RPMI7951 (cell line): ENCODE data around the gene FKBP1A. TPM values are rescaled to one million over a fixed set of nuclear protein-coding genes. Genes with fewer than 3 reads are reported as not detected.

ENCODE experiments used
- DNase-seq: peaks from one replicate; pipeline ENCODE4 v3.0.0-alpha.2; 2012; ENCODE audit warnings: low read depth
- total RNA-seq: library from RNA; depleted of rRNA; stranded (reverse); fragments of >200 nt; shearing (Covaris generic); gene quantifications from 2 replicates; pipeline ENCODE4 v1.2.3, GENCODE V29; 2014; rRNA removed

Gene FKBP1A
- total RNA-seq = 527 and 564 TPM in 2 replicates

DNA sequence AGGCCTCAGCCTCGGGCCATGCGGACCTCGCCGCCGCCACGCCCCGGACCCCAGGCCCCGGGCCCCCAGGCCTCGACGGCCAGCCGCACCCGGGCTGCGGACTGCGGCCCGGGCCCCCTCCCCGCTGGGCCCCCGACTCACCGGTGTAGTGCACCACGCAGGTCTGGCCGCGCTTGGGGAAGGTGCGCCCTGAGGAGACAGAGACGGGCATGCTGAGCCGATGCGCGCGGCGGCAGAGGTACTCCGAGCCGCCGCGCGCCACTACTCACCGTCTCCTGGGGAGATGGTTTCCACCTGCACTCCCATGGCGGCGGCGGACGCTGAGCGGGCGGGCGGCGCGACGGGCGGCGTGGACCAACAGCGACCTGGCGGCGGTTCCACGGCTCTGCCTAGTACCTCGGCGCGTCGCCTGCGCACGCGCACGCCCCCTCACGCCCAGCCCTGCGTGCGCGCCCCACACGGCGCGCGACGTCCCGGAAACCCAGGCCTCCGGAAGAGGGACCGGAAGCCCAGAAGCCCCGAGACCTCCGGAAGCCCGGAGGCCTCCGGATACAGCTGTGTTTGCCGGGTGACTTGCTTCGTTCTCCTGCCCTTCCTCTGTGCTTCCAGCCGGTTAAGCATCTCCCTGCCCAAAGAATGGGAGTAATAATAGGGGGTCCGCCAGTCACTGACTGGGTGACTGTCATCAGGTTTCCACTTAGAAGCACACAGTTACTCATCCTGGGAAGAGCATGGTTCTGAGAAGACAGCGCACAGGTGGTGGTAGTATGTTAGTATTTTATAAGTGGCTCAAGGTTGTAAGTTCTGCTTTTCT, at the start of gene FKBP1A:
TSS of gene FKBP1A (minus strand) at position 362 of the 814 bp plus-strand sequence. CDS start at position 306, 56 bp downstream.
- peak; percentile 98 for DNase-seq

DNA sequence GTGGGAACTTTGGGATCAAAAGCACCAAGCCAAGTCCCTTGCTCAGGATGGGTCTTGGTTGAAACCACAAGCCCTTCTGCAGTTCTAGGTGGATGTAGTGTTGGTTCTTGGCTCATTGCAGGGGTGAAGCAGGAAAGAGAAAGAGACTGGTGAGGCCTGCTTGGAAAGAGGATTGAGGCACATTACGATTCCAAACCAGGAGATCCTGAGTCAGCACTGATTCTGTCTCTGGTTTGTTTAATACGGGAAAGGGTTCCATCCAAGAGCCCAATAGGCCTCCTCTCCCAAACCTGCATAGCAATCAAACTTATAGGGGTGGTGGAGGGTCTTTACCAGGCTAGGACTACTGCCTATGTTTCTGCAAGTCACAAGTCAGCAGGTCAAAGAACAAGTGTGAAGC, 49.5 kb upstream of the FKBP1A start:
- DNase-seq = no peak

- no peak for DNase-seq
Observed at GRCh38 chr20:1441133-1441532, 48.3 kb upstream of the FKBP1A start.

- DNase-seq = peak; percentile 42
Observed at GRCh38 chr20:1440024-1440423, 47.2 kb upstream of the FKBP1A start.

DNA sequence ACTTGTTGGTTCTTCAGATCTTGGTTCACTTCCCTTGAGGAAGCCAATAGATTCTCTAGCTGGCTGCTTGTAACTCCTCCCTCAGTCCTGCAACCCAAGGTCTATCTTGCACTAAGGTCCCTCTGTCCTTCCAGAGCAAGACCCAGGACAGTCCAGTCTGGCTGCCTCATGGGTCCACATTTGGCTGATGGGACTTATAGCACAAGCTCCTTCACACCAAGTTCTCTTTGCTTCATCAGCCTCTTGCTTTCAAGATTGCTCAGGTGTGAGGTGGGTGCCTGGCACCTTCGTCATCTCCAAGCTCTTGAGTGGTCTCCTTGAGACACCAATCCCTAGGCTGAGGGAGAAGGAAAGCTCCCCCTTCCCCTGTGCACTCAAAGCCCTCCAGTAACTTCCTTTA, 45.5 kb upstream of the FKBP1A start:
- no peak for DNase-seq

DNA sequence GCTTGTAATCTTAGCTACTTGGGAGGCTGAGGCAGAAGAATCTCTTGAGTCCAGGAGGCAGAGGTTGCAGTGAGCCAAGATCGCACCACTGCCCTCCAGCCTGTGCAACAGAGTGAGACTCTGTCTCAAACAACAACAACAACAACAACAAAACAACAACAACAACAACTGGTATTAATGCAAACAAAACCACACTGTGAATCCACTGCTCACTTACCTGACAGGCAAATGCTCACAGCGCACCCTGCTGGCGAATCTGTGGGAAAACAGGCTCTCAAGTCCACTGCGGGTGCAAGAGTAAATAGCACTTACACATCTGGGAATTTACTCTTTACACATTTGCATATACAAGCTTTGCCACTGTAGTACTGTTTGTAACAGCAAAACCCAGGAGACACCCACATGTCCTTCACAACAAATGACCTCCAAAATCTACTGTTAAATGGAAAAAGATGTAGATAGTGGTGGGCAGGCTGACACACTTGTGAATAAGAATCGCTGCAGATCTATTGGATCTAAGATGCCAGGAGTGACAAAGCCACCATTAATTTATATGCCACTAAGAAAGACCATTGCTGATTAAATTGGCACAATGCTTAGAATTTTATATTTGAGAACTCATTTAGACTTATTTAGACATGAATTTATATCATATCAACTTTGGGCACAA, 44.5 kb upstream of the FKBP1A start:
- peak; percentile 79 for DNase-seq

- DNase-seq = no peak
Observed at GRCh38 chr20:1436263-1436662, 43.4 kb upstream of the FKBP1A start.

DNA sequence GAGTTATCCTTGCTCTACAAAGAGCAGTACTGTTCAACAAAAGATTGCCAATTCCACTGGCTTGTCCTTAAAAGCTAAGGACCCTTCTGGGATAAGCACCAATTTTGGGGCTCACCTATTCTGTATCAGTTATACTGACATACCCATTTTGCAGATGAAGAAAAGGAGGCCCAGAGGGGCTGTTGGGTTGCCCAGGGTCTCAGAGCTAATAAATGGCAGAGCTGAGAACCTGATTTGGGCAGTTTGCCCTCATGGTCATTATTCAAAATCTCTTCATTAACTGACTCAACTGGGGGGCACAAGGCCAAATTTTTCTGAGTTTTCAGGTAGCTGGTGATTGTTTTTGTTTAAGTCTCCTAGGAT, 42.5 kb upstream of the FKBP1A start:
- DNase-seq = no peak

GRCh38 chr20:1434571-1435336, 41.9 kb upstream of the FKBP1A start:
- peak; percentile 98 for DNase-seq

DNA sequence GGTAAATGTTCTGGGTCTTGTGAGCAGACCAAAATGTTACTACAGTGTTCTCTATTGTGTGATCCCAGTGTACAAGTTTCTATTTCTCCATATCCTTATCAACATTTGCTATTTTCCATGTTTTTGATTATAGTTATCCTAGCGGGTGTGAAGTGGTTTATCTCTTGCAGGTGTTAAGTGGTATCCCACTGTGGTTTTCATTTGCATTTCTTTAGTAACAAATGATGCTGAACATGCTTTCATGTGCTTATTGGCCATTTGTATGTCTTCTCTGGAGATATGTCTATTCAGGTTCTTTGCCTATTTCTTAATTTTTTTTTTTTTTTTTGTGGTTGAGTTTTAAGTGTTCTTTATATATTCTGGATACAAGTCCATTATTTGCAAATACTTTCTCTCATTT, 38.3 kb upstream of the FKBP1A start:
- no peak for DNase-seq

- peak; percentile 24 for DNase-seq
Observed at GRCh38 chr20:1430004-1430451, 37.2 kb upstream of the FKBP1A start.

- DNase-seq = no peak
Observed at GRCh38 chr20:1429143-1429728, 36.4 kb upstream of the FKBP1A start.

DNA sequence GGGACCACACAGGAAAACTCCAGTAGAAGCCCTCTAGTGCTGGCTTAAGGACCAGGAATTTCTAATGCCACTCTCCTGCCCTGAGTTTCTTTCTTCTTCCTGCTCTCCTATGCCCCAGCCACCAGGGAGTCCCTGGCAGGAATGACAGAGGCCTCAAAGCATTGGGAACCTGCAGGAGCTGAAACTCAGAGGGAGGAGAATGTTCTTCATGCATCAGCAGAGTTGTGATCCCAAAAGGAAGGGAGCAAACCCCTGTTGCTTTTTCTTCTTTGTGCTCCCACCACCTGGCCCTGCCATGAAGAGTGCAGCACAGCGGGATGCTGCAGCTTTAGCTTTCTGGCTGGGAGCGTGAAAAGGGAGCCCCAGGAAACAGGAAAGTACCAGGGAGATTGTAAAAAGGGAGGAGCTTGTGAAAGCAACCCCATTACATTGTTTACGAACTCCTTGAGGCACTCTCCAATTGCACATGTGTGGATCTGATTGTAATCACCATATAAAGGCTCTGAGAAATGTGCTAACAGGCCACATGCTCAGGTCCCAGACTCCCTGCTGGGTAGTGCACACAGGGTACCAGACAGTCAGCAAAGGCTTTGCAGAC, 34.7 kb upstream of the FKBP1A start:
- peak; percentile 58 for DNase-seq

DNA sequence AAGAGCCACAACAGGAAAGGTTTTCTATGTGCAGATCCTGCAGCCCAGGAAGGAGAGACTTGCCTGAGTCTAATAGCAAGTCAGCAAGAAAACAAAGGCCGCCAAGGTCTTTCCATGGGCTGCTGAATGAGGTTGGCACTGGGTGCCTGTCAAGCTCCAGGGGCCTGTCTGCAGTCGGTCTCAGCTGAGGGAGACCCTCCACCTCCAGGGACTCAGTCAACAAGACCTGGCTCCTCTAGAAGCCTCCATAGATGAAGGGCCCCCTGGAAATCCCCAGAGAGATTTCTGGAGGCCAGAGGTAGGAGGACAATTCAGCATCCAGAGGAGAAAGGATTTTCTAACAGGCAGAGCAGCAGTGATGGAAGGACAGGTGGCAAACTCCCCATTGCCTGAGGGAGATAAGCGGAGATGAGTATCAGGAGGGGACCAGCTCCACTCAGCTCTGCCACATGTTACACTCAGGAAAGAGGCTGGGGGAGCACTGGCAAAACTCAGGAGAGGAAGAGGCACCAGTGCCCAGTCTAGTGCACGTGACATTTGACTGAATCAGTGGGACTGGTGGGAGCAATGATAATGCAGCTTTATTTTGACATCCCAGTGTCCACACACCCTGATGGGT, 33.5 kb upstream of the FKBP1A start:
- no peak for DNase-seq

- DNase-seq = peak; percentile 20
Observed at GRCh38 chr20:1424336-1424735, 31.5 kb upstream of the FKBP1A start.

GRCh38 chr20:1423625-1424106, 30.8 kb upstream of the FKBP1A start:
- DNase-seq = peak; percentile 94

DNA sequence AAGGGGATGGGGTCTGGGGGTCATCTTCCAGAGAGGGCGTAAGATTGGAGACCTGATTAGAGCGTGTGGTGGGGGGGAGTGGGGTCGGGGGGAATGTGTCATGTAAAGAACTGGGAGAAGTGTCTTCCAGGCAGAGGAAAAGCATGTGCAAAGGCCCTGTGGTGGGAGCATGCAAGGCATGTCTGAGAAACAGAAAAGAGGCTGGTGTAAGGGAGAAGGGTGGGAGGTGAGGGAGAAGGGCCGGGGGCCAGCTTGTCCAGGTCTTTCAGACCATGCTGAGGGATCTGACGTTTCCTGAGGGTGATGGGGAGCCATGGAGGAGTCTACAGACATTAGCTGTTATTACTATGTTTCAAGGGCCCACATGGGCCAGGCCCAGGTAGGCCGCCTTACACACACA, 30.4 kb upstream of the FKBP1A start:
- DNase-seq = no peak

DNA sequence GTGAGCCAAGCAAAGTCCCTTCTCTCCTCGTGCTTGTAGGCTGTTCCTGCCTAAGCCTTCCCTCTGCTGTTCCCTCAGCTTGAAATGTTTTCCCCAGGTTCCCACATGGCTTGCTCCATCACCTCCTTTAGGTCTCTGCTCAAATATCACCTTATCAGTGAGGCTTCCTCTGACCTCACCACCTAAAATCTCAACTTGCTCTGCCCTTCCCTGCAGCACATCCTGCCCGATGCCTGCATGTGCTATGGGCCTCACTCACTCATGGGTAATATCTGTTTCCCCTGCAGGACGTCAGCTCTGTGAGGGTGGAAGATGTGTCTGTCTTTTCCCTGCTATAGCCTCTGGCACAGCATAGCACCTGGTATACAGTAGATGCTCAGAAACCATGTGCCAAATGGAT, 29.9 kb upstream of the FKBP1A start:
- DNase-seq = peak; percentile 56

GRCh38 chr20:1420066-1420465, 27.2 kb upstream of the FKBP1A start:
- DNase-seq = no peak

- peak; percentile 100 for DNase-seq
Observed at GRCh38 chr20:1418350-1418749, 25.5 kb upstream of the FKBP1A start.

DNA sequence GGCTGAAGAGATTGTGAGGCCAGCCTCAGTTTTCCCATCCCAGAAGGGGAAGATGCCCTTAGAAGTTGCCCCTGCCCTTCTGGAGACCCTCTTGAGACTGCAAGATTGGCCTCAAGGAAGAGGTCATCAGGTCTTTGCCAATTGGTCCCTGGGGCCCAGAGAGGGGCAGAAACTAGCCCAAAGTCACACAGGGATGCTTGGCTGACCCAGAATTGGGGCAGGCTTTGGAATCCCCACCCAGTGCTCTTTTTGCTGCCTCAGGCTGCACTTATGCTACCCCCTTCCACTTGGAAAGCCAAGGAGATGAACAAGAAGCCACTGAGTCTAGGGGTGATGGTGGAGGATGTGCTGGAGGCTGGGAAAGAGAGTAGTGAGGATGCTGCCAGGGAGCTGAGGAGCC, 24.9 kb upstream of the FKBP1A start:
- no peak for DNase-seq
